Caco-2 (cell line): Measurements from ENCODE around the gene TRMT10B. TPM values are rescaled to one million over a fixed set of nuclear protein-coding genes. Genes with fewer than 3 reads are reported as not detected.

Source experiments
- BruUV-seq: library from RNA; stranded (reverse); fragments of 400-500 nt; replicated peaks from 2 replicates; lab custom pipeline; 2021; lab: Mats Ljungman, UMichigan
- CTCF ChIA-PET: fragments of 300-600 bp; sonication (Branson Sonifier 250); formaldehyde crosslinking; loops from one replicate; lab custom pipeline; 2022; ENCODE audit warnings: antibody characterized with exemption; lab: Charles Lee
- POLR2A ChIA-PET: fragments of 300-600 bp; sonication (Branson Sonifier 250); formaldehyde crosslinking; loops from one replicate; lab custom pipeline; 2022; ENCODE audit warnings: antibody characterized with exemption; lab: Charles Lee
- DNase-seq, 2 experiments: peaks; one replicate each; pipeline versions ENCODE4 v3.0.0 to v3.0.0-alpha.2; 2020 to 2022
- H3K27me3 ChIP-seq: replicated peaks from 2 replicates; pipeline ENCODE4 v1.6.0; 2011; ENCODE audit warnings: low read length; ENCODE audit not compliant: control insufficient read depth, insufficient read depth
- H3K36me3 ChIP-seq: 2 replicates; pipeline ENCODE4 v1.5.1; 2011; ENCODE audit warnings: low read length; ENCODE audit not compliant: control insufficient read depth, insufficient read depth
- H3K4me1 ChIP-seq: fragments of 250-450 bp; sonication (Bioruptor Pico); 2 replicates; pipeline ENCODE4 v1.5.1; 2020; ENCODE audit warnings: mild to moderate bottlenecking
- H3K4me3 ChIP-seq: 2 replicates; pipeline ENCODE4 v1.5.1; 2011; ENCODE audit warnings: low read depth, mild to moderate bottlenecking, control low read depth, low read length
- H3K9me3 ChIP-seq: fragments of 250-450 bp; sonication (Bioruptor Pico); 2 replicates; pipeline ENCODE4 v1.5.1; 2020; ENCODE audit warnings: mild to moderate bottlenecking, moderate library complexity
- H3K27ac Mint-ChIP-seq: one replicate; pipeline ENCODE4 v1.8.0; 2022; ENCODE audit warnings: mixed read lengths; ENCODE audit not compliant: unreplicated experiment
- H3K27me3 Mint-ChIP-seq: one replicate; pipeline ENCODE4 v1.8.0; 2022; ENCODE audit warnings: mixed read lengths; ENCODE audit not compliant: insufficient read depth, unreplicated experiment
- H3K36me3 Mint-ChIP-seq: one replicate; pipeline ENCODE4 v1.8.0; 2022; ENCODE audit warnings: mild to moderate bottlenecking, mixed read lengths; ENCODE audit not compliant: insufficient read depth, unreplicated experiment
- H3K4me1 Mint-ChIP-seq: one replicate; pipeline ENCODE4 v1.8.0; 2022; ENCODE audit warnings: low read depth, mixed read lengths; ENCODE audit not compliant: unreplicated experiment
- H3K4me3 Mint-ChIP-seq: one replicate; pipeline ENCODE4 v1.8.0; 2022; ENCODE audit warnings: mild to moderate bottlenecking, moderate library complexity, mixed read lengths; ENCODE audit not compliant: unreplicated experiment
- H3K9me3 Mint-ChIP-seq: one replicate; pipeline ENCODE4 v1.8.0; 2022; ENCODE audit warnings: mixed read lengths; ENCODE audit not compliant: unreplicated experiment
- intact Hi-C: fragments of 100-400 bp; cut with micrococcal nuclease; formaldehyde crosslinking; loops from one replicate; pipeline ENCODE4 v1.10.0; 2022; ENCODE audit not compliant: unreplicated experiment
- total RNA-seq: library from RNA; stranded (reverse); gene quantifications from 2 replicates; pipeline ENCODE4 v1.2.3, GENCODE V29; 2022
- TF ChIP-seq, protein P1 (sequence below), 2 experiments: fragments of 200-600 bp in 1 of 2; IDR thresholded peaks; 1 replicate in 1 of 2; 2 replicates in 1 of 2; pipeline versions ENCODE4 v1.5.1 to v1.8.0; 2011 to 2022; ENCODE audit warnings: antibody characterized with exemption in 1 of 2, control low read depth in 1 of 2, inconsistent platforms in 1 of 2, low read depth in 1 of 2, low read length in 1 of 2, mild to moderate bottlenecking in 1 of 2, moderate library complexity in 1 of 2; ENCODE audit not compliant: insufficient read depth in 1 of 2, severe bottlenecking in 1 of 2, unreplicated experiment in 1 of 2

Gene TRMT10B
- total RNA-seq, 1 experiment from 2014 or later: 7.8 TPM

DNA sequence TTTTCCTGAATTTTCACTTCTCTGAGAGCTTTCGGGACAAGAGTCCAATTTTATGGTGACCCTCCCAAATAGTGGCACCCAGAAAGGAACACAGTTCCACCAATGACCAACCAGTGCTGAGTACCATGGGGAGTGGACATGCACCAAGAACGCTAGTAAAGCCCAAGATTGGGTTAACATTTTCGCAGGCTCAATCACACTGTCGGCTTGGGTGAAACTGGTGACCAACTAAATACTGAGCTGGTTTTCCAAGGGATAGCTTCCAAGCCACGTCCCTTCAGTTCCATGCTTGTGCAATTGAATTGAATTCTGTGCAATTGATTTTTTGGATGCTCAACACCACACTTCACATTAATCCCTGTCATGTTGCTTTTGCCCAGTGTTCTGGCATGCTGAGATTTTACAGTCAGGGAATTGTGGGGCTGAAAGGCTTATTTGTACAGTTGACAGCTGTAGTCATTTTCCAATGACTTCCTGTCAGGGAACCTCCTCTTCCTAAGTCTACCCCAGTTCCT is 37.6 kb upstream of the TRMT10B start:
- Histone ChIP-seq H3K36me3 (no peaks in the 10 kb centered on the region), H3K4me3 (no peak overlapping the region), H3K27me3 (no peaks in the 10 kb centered on the region), H3K9me3 (no peaks in the 10 kb centered on the region), H3K4me1 (no peaks in the 10 kb centered on the region; the same call in 1 of the 2 replicates)
- H3K36me3 Mint-ChIP-seq: no peaks in the 10 kb centered on the region
- no peak overlapping the region for H3K27ac Mint-ChIP-seq
- no peak overlapping the region for H3K4me3 Mint-ChIP-seq
- POLR2A ChIA-PET: no interaction called here
- intact Hi-C loops: no loop called here
- TF ChIP-seq, protein P1, sequence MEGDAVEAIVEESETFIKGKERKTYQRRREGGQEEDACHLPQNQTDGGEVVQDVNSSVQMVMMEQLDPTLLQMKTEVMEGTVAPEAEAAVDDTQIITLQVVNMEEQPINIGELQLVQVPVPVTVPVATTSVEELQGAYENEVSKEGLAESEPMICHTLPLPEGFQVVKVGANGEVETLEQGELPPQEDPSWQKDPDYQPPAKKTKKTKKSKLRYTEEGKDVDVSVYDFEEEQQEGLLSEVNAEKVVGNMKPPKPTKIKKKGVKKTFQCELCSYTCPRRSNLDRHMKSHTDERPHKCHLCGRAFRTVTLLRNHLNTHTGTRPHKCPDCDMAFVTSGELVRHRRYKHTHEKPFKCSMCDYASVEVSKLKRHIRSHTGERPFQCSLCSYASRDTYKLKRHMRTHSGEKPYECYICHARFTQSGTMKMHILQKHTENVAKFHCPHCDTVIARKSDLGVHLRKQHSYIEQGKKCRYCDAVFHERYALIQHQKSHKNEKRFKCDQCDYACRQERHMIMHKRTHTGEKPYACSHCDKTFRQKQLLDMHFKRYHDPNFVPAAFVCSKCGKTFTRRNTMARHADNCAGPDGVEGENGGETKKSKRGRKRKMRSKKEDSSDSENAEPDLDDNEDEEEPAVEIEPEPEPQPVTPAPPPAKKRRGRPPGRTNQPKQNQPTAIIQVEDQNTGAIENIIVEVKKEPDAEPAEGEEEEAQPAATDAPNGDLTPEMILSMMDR (IDR thresholded peaks at IDR 0.05; ENCODE audit: insufficient read depth in 1 of 2, low read depth in 1 of 2, low read length in 1 of 2, severe bottlenecking in 1 of 2, unreplicated experiment in 1 of 2): no peak
- H3K4me1 Mint-ChIP-seq: peaks cover 6% of the 10 kb centered on the region
- peaks cover 13% of the 10 kb centered on the region for H3K27me3 Mint-ChIP-seq
- BruUV-seq: no TSS peak
- DNase-seq: no peak
- no peaks in the 10 kb centered on the region for H3K9me3 Mint-ChIP-seq
- CTCF ChIA-PET: no interaction called here

DNA sequence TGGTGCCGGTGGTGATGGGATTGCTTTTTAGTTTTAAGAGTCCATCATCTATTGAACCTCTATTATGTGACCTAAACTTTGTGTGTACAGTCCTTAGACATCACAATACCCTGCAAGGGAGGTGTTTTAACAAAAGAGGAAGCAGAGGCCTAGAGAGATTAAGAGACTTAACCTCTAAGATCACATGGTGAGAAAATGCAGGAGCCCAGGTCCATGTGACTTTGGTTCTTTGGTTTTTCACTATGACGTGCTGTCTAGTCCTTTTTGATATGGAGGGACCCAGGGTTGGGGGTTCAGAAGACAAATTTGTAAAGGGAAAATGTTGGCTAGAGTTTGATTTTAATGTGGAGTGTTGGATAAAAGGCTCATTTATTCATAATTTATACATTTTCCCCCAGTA is 34.1 kb upstream of the TRMT10B start:
- peaks cover 6% of the 10 kb centered on the region for H3K4me1 Mint-ChIP-seq
- DNase-seq: no peak
- no peak overlapping the region for H3K4me3 Mint-ChIP-seq
- TF ChIP-seq, protein P1 (IDR thresholded peaks at IDR 0.05; ENCODE audit: insufficient read depth in 1 of 2, low read depth in 1 of 2, low read length in 1 of 2, severe bottlenecking in 1 of 2, unreplicated experiment in 1 of 2): no peak
- H3K36me3 Mint-ChIP-seq: no peaks in the 10 kb centered on the region
- POLR2A ChIA-PET: no interaction called here
- intact Hi-C loops: no loop called here
- no peaks in the 10 kb centered on the region for H3K9me3 Mint-ChIP-seq
- Histone ChIP-seq H3K4me1 (no peaks in the 10 kb centered on the region; the same call in none of the 2 replicates), H3K36me3 (no peaks in the 10 kb centered on the region), H3K9me3 (no peaks in the 10 kb centered on the region), H3K27me3 (no peaks in the 10 kb centered on the region), H3K4me3 (no peak overlapping the region)
- no TSS peak for BruUV-seq
- CTCF ChIA-PET: no interaction called here
- H3K27me3 Mint-ChIP-seq: peaks cover 10% of the 10 kb centered on the region
- no peak overlapping the region for H3K27ac Mint-ChIP-seq

DNA sequence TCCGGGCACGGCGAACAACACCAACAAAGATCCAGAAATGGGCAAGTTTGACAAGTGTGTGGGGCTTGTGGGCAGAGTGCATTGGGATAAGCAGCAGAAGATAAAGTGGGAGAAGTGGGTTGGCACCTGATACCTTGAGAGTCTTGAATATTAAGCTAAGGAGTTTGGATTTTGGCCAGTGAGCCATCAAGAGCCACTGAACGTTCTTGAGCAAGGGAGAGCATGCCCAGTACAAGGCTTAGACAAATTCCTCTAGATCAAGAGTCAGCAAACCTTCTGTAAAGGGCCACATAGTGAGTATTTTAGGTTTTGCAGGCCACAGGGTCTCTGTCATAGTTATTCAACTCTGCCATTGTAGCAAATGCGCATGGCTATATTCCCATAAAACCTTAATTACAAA is 26.6 kb upstream of the TRMT10B start:
- BruUV-seq: no TSS peak
- POLR2A ChIA-PET: no interaction called here
- no peak overlapping the region for H3K4me3 Mint-ChIP-seq

More for the DNA sequence above, 26.6 kb upstream of the TRMT10B start:
- Mint-ChIP-seq H3K36me3 (no peaks in the 10 kb centered on the region), H3K27ac (no peak overlapping the region), H3K27me3 (peaks cover 10% of the 10 kb centered on the region), H3K4me1 (no peaks in the 10 kb centered on the region), H3K9me3 (no peaks in the 10 kb centered on the region)
- CTCF ChIA-PET: no interaction called here
- TF ChIP-seq, protein P1 (IDR thresholded peaks at IDR 0.05; ENCODE audit: insufficient read depth in 1 of 2, low read depth in 1 of 2, low read length in 1 of 2, severe bottlenecking in 1 of 2, unreplicated experiment in 1 of 2): no peak
- Histone ChIP-seq H3K27me3 (no peaks in the 10 kb centered on the region), H3K9me3 (no peaks in the 10 kb centered on the region), H3K4me1 (no peaks in the 10 kb centered on the region), H3K36me3 (no peaks in the 10 kb centered on the region), H3K4me3 (no peak overlapping the region)
- intact Hi-C loops: no loop called here
- DNase-seq: no peak
